K562 (cell line): ENCODE measurements around the gene TMEFF2. TPM values are rescaled to one million over a fixed set of nuclear protein-coding genes. Genes with fewer than 3 reads are reported as not detected.

Experiments used
- ATAC-seq: fragments of 200-7000 bp; cut with Tn5 transposase; 3 replicates; pipeline ENCODE4 v1.9.1; 2020; ENCODE audit warnings: moderate library complexity
- BruUV-seq: library from RNA; stranded (reverse); fragments of 400-500 nt; replicated peaks from 2 replicates; lab custom pipeline; 2021; lab: Mats Ljungman, UMichigan
- CTCF ChIA-PET: fragments of 300-600 bp; formaldehyde crosslinking; extraction: SDS; loops from one replicate; lab custom pipeline; 2021; ENCODE audit warnings: low intra/inter-chr PET ratio; lab: Yijun Ruan, JAX
- POLR2A ChIA-PET: fragments of 300-600, 350-650 bp; sonication (Branson Sonifier 250); formaldehyde crosslinking; extraction: SDS; loops from one replicate; lab custom pipeline; 2021; ENCODE audit warnings: antibody characterized with exemption, inconsistent platforms; lab: Yijun Ruan, JAX
- DNase-seq, 4 experiments: peaks; one replicate each; pipeline versions ENCODE4 v3.0.0 to v3.0.0-alpha.2; 2011 to 2018; ENCODE audit warnings: low spot score in 3 of 4, mixed read lengths in 3 of 4; ENCODE audit errors: extremely low read depth in 1 of 4
- FAIRE-seq: peaks from 2 replicates; lab custom pipeline; 2011; peaks lifted over from hg19 to GRCh38; lab: Jason Lieb, UNC
- H2AFZ ChIP-seq: 2 replicates; pipeline ENCODE4 v1.6.0; 2011; ENCODE audit warnings: low read depth, low read length, control low read depth, inconsistent platforms
- H3K27ac ChIP-seq: fragments of 200-600 bp; 3 replicates; pipeline ENCODE4 v1.8.0; 2011; ENCODE audit warnings: low read depth, mild to moderate bottlenecking, control low read depth, inconsistent platforms, low read length, moderate library complexity, mixed read lengths; ENCODE audit errors: extremely low read depth
- H3K27me3 ChIP-seq, 2 experiments: fragments of 300-600 bp in 1 of 2; 2 replicates in 1 of 2; 3 replicates in 1 of 2; pipeline versions ENCODE4 v1.6.0 to v1.8.0; 2011; ENCODE audit warnings: inconsistent platforms in 2 of 2, low read length in 2 of 2, mild to moderate bottlenecking in 1 of 2, mixed read lengths in 1 of 2, moderate library complexity in 1 of 2; ENCODE audit not compliant: control insufficient read depth in 2 of 2, insufficient read depth in 2 of 2
- H3K36me3 ChIP-seq: fragments of 300-600 bp; 3 replicates; pipeline ENCODE4 v1.8.0; 2011; ENCODE audit warnings: mild to moderate bottlenecking, low read length, inconsistent platforms; ENCODE audit not compliant: control insufficient read depth, insufficient read depth
- H3K4me1 ChIP-seq, 2 experiments: fragments of 200-600 bp in 1 of 2; replicated peaks in 1 of 2; 2 replicates in 1 of 2; 3 replicates in 1 of 2; pipeline versions ENCODE4 v1.5.1 to v1.8.0; 2011; ENCODE audit warnings: inconsistent platforms in 2 of 2, low read length in 2 of 2, mild to moderate bottlenecking in 1 of 2, mixed read lengths in 1 of 2, moderate library complexity in 1 of 2; ENCODE audit not compliant: control insufficient read depth in 2 of 2, insufficient read depth in 2 of 2
- H3K4me2 ChIP-seq: 2 replicates; pipeline ENCODE4 v1.6.1; 2011; ENCODE audit warnings: low read length, control low read depth, inconsistent platforms, mixed read lengths; ENCODE audit not compliant: insufficient read depth
- H3K4me3 ChIP-seq: fragments of 200-600 bp; sonication (generic), shearing (Covaris generic); 2 replicates; pipeline ENCODE4 v1.5.1; 2016; ENCODE audit warnings: control low read depth, inconsistent platforms
- H3K79me2 ChIP-seq: fragments of 200-600 bp; 3 replicates; pipeline ENCODE4 v1.8.0; 2011; ENCODE audit warnings: low read length, inconsistent platforms; ENCODE audit not compliant: control insufficient read depth, insufficient read depth
- H3K9ac ChIP-seq, 2 experiments: 2 replicates each; pipeline versions ENCODE4 v1.6.0 to v1.6.1; 2011; ENCODE audit warnings: low read depth in 2 of 2, low read length in 2 of 2, control low read depth in 1 of 2, inconsistent platforms in 1 of 2, mild to moderate bottlenecking in 1 of 2, mixed read lengths in 1 of 2; ENCODE audit not compliant: insufficient read depth in 1 of 2
- H3K9me1 ChIP-seq: one replicate; pipeline ENCODE4 v1.6.0; 2011; ENCODE audit warnings: inconsistent platforms, mild to moderate bottlenecking, low read length, moderate library complexity; ENCODE audit not compliant: control insufficient read depth, insufficient read depth
- H3K9me3 ChIP-seq: replicated peaks from 2 replicates; pipeline ENCODE4 v1.5.1; 2011; ENCODE audit warnings: low read depth, low read length, inconsistent platforms; ENCODE audit not compliant: control insufficient read depth, insufficient read depth
- H4K20me1 ChIP-seq: replicated peaks from 2 replicates; pipeline ENCODE4 v1.6.1; 2011; ENCODE audit warnings: low read length, inconsistent platforms, mixed read lengths; ENCODE audit not compliant: control insufficient read depth, insufficient read depth
- BCL6 ChIP-seq: fragments of 250-450 bp; sonication (Bioruptor Pico); IDR thresholded peaks from 2 replicates; pipeline ENCODE4 v1.4.0; 2020
- CREB1 ChIP-seq, 2 experiments: sonication (generic) in 1 of 2; formaldehyde crosslinking in 1 of 2; IDR thresholded peaks; 2 replicates each; pipeline versions ENCODE4 v1.6.1 to v1.8.0; 2012 to 2022; ENCODE audit warnings: inconsistent platforms in 1 of 2, mild to moderate bottlenecking in 1 of 2, missing genetic modification reagents in 1 of 2, moderate library complexity in 1 of 2
- NBN ChIP-seq: fragments of 450-650 bp; IDR thresholded peaks from 2 replicates; pipeline ENCODE4 v1.6.1; 2016; ENCODE audit warnings: low read depth, mild to moderate bottlenecking
- NEUROD1 ChIP-seq: fragments of 150-350 bp; IDR thresholded peaks from 2 replicates; pipeline ENCODE4 v1.6.1; 2014; ENCODE audit warnings: borderline replicate concordance, low read length, low read depth; ENCODE audit not compliant: partially characterized antibody
- NR2F6 ChIP-seq: fragments of 450-650 bp; formaldehyde crosslinking; IDR thresholded peaks from 2 replicates; pipeline ENCODE4 v1.4.0; 2020; ENCODE audit warnings: mild to moderate bottlenecking
- RBBP5 ChIP-seq: fragments of 200-600 bp; sonication (generic); IDR thresholded peaks from 2 replicates; pipeline ENCODE4 v1.6.1; 2012; ENCODE audit warnings: borderline replicate concordance, mild to moderate bottlenecking, low read length, control low read depth, inconsistent platforms; ENCODE audit not compliant: insufficient read depth, poor library complexity, severe bottlenecking
- SPI1 ChIP-seq: IDR thresholded peaks from 2 replicates; pipeline ENCODE4 v1.6.1; 2011; ENCODE audit warnings: low read depth, low read length, control low read depth, borderline replicate concordance
- ZFPM2 ChIP-seq: fragments of 250-450 bp; sonication (Bioruptor Pico); IDR thresholded peaks from 2 replicates; pipeline ENCODE4 v1.5.1; 2022; ENCODE audit warnings: mild to moderate bottlenecking
- ZFX ChIP-seq: sonication (generic); formaldehyde crosslinking; IDR thresholded peaks from 2 replicates; pipeline ENCODE4 v1.8.0; 2022; ENCODE audit warnings: mild to moderate bottlenecking, missing genetic modification reagents, moderate library complexity
- ZNF347 ChIP-seq: fragments of 450-650 bp; formaldehyde crosslinking; IDR thresholded peaks from 2 replicates; pipeline ENCODE4 v1.4.0; 2020; ENCODE audit warnings: low read depth, mild to moderate bottlenecking, moderate library complexity
- ZNF354B ChIP-seq: fragments of 250-450 bp; sonication (Bioruptor Pico); IDR thresholded peaks from 2 replicates; pipeline ENCODE4 v1.4.0; 2020
- ZNF444 ChIP-seq: fragments of 250-450 bp; sonication (Bioruptor Pico); IDR thresholded peaks from 2 replicates; pipeline ENCODE4 v1.4.0; 2020; ENCODE audit warnings: mild to moderate bottlenecking, moderate library complexity
- WGBS: fragments of 100-300 bp; shearing (Covaris generic); methylation state at CpG from one replicate; pipeline ENCODE4 v1.1.6; 2016; ENCODE audit warnings: low coverage, mixed read lengths; ENCODE audit not compliant: insufficient coverage; ENCODE audit errors: missing lambda C conversion rate; 5-methylcytosine and 5-hydroxymethylcytosine counted together
- in situ Hi-C: fragments of 300-500 bp; cut with MboI; formaldehyde crosslinking; loops from 4 replicates; pipeline ENCODE4 v1.15.0; 2018; ENCODE audit warnings: inconsistent platforms, mixed read lengths
- intact Hi-C: fragments of 100-400 bp; cut with micrococcal nuclease; formaldehyde crosslinking; loops from 2 replicates; pipeline ENCODE4 v1.14.2; 2022
- polyA plus RNA-seq, 8 experiments: library from polyadenylated mRNA; depleted of rRNA in 4 of 8; stranded (reverse) in 5 of 8; unstranded in 3 of 8; fragments of >200 nt; fragmentation: Nextera tagmentation in 2 of 8; fragmentation: Illumina TruSeq in 1 of 8; extraction: Ambion mirVana in 2 of 8; extraction: Trizol in 1 of 8; gene quantifications; 2 replicates each; pipeline versions ENCODE4 v1.2.1 to v1.2.3, GENCODE V29; 2011 to 2014; ENCODE audit warnings: inconsistent platforms in 1 of 8, missing spikeins in 1 of 8
- total RNA-seq, 7 experiments: library from RNA; depleted of rRNA in 6 of 7; stranded (reverse); fragments of >200 nt in 6 of 7; fragmentation: Illumina TruSeq in 2 of 7; extraction: Trizol in 2 of 7; gene quantifications; 2 replicates each; pipeline versions ENCODE4 v1.2.1 to v1.2.3, GENCODE V29; 2011 to 2021; ENCODE audit warnings: low replicate concordance in 1 of 7
- TF ChIP-seq, protein P1 (sequence below): fragments of 250-450 bp; sonication (Bioruptor Pico); IDR thresholded peaks from 2 replicates; pipeline ENCODE4 v1.4.0; 2020; ENCODE audit warnings: mild to moderate bottlenecking, moderate library complexity, borderline replicate concordance
- TF ChIP-seq, protein P2 (sequence below): IDR thresholded peaks from 2 replicates; pipeline ENCODE4 v1.6.1; 2016; ENCODE audit warnings: missing genetic modification characterization, missing compliant biosample characterization
- TF ChIP-seq, protein P3 (sequence below): fragments of 250-450 bp; sonication (Bioruptor Pico); IDR thresholded peaks from 2 replicates; pipeline ENCODE4 v1.6.1; 2021; ENCODE audit warnings: mild to moderate bottlenecking

TMEFF2 gene
- total and polyA plus RNA-seq, 9 of the 15 experiments (the other 6 are each of a cell fraction or from before 2014, with no cell fraction given), result 1.4 TPM; not detected in 8

DNA sequence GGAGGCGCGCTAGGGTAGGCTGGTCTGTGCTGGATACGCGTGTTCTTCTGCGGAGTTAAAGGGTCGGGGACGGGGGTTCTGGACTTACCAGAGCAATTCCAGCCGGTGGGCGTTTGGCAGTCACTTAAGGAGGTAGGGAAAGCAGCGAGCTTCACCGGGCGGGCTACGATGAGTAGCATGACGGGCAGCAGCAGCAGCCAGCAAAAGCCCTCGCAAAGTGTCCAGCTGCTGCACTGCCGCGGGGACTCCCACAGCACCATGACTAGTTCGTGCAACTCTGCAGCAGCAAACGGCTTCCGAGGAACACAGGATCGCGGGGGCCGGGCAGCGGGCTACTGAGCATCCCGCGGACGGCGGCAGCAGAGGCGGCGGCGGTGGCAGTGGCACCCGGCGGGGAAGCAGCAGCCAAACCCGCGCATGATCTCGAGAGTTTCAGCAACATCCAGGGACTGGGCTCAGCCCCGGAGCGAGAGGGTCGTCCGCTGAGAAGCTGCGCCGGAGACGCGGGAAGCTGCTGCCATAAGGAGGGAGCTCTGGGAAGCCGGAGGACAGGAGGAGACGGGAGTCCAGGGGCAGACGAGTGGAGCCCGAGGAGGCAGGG lies 368 bp downstream of the TMEFF2 start:
- ATAC-seq, result no peak; the same call in 2 of the 3 replicates
- Histone ChIP-seq H3K4me2 (peak overlapping the region; percentile 11; the same call in 1 of the 2 replicates), H2AFZ (no peak overlapping the region), H3K27me3 (peaks cover 14 to 33% of the 10 kb centered on the region in 2 experiments), H4K20me1 (no peaks in the 10 kb centered on the region), H3K9me3 (no peaks in the 10 kb centered on the region), H3K79me2 (no peaks in the 10 kb centered on the region), H3K27ac (no peak overlapping the region), H3K4me1 (peaks cover 0 to 18% of the 10 kb centered on the region in 2 experiments; a peak in 2 of 5 replicates), H3K4me3 (no peak overlapping the region), H3K9me1 (no peaks in the 10 kb centered on the region), H3K36me3 (no peaks in the 10 kb centered on the region), H3K9ac (peak overlapping the region in 1 of 2 experiments; percentile 17; a peak in 1 of 4 replicates)
- TF ChIP-seq ZNF354B (CRISPR knock-in tag) (no peak), NR2F6 (CRISPR knock-in tag) (no peak), NBN (no peak), NEUROD1 (no peak), RBBP5 (no peak), CREB1 (IDR thresholded peaks at IDR 0.05) (no peak), CREB1 (CRISPR knock-in tag; IDR thresholded peaks at IDR 0.05) (no peak), ZFX (no peak), ZNF347 (no peak), ZNF444 (CRISPR knock-in tag) (no peak), ZFPM2 (no peak), SPI1 (no peak), BCL6 (CRISPR knock-in tag) (no peak)
- TF ChIP-seq, protein P1, sequence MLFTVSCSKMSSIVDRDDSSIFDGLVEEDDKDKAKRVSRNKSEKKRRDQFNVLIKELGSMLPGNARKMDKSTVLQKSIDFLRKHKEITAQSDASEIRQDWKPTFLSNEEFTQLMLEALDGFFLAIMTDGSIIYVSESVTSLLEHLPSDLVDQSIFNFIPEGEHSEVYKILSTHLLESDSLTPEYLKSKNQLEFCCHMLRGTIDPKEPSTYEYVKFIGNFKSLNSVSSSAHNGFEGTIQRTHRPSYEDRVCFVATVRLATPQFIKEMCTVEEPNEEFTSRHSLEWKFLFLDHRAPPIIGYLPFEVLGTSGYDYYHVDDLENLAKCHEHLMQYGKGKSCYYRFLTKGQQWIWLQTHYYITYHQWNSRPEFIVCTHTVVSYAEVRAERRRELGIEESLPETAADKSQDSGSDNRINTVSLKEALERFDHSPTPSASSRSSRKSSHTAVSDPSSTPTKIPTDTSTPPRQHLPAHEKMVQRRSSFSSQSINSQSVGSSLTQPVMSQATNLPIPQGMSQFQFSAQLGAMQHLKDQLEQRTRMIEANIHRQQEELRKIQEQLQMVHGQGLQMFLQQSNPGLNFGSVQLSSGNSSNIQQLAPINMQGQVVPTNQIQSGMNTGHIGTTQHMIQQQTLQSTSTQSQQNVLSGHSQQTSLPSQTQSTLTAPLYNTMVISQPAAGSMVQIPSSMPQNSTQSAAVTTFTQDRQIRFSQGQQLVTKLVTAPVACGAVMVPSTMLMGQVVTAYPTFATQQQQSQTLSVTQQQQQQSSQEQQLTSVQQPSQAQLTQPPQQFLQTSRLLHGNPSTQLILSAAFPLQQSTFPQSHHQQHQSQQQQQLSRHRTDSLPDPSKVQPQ, result no peak
- TF ChIP-seq, protein P2, sequence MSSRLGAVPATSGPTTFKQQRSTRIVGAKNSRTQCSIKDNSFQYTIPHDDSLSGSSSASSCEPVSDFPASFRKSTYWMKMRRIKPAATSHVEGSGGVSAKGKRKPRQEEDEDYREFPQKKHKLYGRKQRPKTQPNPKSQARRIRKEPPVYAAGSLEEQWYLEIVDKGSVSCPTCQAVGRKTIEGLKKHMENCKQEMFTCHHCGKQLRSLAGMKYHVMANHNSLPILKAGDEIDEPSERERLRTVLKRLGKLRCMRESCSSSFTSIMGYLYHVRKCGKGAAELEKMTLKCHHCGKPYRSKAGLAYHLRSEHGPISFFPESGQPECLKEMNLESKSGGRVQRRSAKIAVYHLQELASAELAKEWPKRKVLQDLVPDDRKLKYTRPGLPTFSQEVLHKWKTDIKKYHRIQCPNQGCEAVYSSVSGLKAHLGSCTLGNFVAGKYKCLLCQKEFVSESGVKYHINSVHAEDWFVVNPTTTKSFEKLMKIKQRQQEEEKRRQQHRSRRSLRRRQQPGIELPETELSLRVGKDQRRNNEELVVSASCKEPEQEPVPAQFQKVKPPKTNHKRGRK (tag), result no peak
- TF ChIP-seq, protein P3, sequence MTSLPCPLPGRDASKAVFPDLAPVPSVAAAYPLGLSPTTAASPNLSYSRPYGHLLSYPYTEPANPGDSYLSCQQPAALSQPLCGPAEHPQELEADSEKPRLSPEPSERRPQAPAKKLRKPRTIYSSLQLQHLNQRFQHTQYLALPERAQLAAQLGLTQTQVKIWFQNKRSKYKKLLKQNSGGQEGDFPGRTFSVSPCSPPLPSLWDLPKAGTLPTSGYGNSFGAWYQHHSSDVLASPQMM (CRISPR knock-in tag), result no peak
- ChIA-PET POLR2A (no interaction called here), CTCF (no interaction called here)
- in situ Hi-C loops (loop anchor here (25.0 kb wide), 1 partner anchor 843 kb away; no protein-coding TSS in a partner anchor), intact Hi-C loops (no loop called here)
- peak in 1 of 4 experiments; percentile 1 for DNase-seq
- 17% methylated on average over 24 of the region's 48 CpGs for WGBS
- FAIRE-seq, result no peak
- BruUV-seq, result no TSS peak
